ENCODE data around the gene NMT1.
"Not testable (repeated sequence)": the region's sequence is repeated elsewhere in the genome, so short reads cannot be mapped to it uniquely, and the experiment has no call there.

NMT1 gene

GRCh38 chr17:45038728-45039634 lies 22.1 kb upstream of the NMT1 start:
- DNase-seq: no peak

GRCh38 chr17:45040459-45040858 lies 20.7 kb upstream of the NMT1 start:
- no peak for DNase-seq

GRCh38 chr17:45042346-45043120 lies 18.6 kb upstream of the NMT1 start:
- no peak for DNase-seq

- no peak for DNase-seq
These were observed 17.1 kb upstream of the NMT1 start for GRCh38 chr17:45043813-45044540.

GRCh38 chr17:45046537-45047125 lies 14.5 kb upstream of the NMT1 start:
- no peak for DNase-seq

- DNase-seq: no peak
These were observed 12.1 kb upstream of the NMT1 start for GRCh38 chr17:45048795-45049563.

GRCh38 chr17:45050481-45051059 lies 10.5 kb upstream of the NMT1 start:
- no peak for DNase-seq

- DNase-seq: peak; percentile 86 to 97
These were observed 9.9 kb upstream of the NMT1 start, which contains the start of gene DCAKD for GRCh38 chr17:45051060-45051719. DCAKD (minus strand) TSS chr17:45051632; CDS start chr17:45034885, 16,747 bp downstream.

GRCh38 chr17:45051720-45052051 lies 9.4 kb upstream of the NMT1 start:
- not testable (repeated sequence) for DNase-seq

GRCh38 chr17:45052052-45052772 lies 8.9 kb upstream of the NMT1 start:
- DNase-seq: peak in 1 of 2 experiments; percentile 32

GRCh38 chr17:45060382-45060796 lies 728 bp upstream of the NMT1 start:
- no peak for DNase-seq

- no peak for DNase-seq
These were observed 589 bp downstream of the NMT1 start for GRCh38 chr17:45061606-45062205.

GRCh38 chr17:45063198-45063597 lies 2.1 kb downstream of the NMT1 start:
- no peak for DNase-seq

GRCh38 chr17:45067637-45068036 lies 6.5 kb downstream of the NMT1 start:
- DNase-seq: no peak

GRCh38 chr17:45070001-45070400 lies 8.9 kb downstream of the NMT1 start:
- no peak for DNase-seq

GRCh38 chr17:45070809-45071208 lies 9.7 kb downstream of the NMT1 start:
- DNase-seq: no peak

GRCh38 chr17:45073414-45074070 lies 12.4 kb downstream of the NMT1 start:
- peak; percentile 93 to 96 for DNase-seq

- no peak for DNase-seq
These were observed 16.5 kb downstream of the NMT1 start for GRCh38 chr17:45077643-45078042.

GRCh38 chr17:45081047-45081703 lies 20.1 kb downstream of the NMT1 start:
- DNase-seq: no peak

All from NCI-H446 (cell line).